SU-DHL-6 (cell line): Measurements from ENCODE around the gene PDE7B.

ENCODE experiments used
- CTCF ChIP-seq: fragments of 200-600 bp; sonication (generic); IDR thresholded peaks from one replicate; pipeline ENCODE4 v1.5.1; 2017; ENCODE audit warnings: antibody characterized with exemption, mild to moderate bottlenecking, low read length, moderate library complexity; ENCODE audit not compliant: insufficient read depth, poor library complexity, severe bottlenecking
- EZH2phosphoT487 ChIP-seq: fragments of 200-600 bp; sonication (generic), shearing (Covaris generic); conservative IDR thresholded peaks from 2 replicates; pipeline ENCODE4 v1.6.1; 2018; ENCODE audit warnings: mild to moderate bottlenecking, antibody characterized with exemption, low read length, moderate library complexity, mixed read lengths

GRCh38 chr6:135833771-135834170 lies 17.7 kb upstream of the PDE7B start:
- TF ChIP-seq EZH2phosphoT487 (no peak), CTCF (no peak)
